Gastroesophageal sphincter (tissue), 3 donors: ENCODE results near the gene HAO1.

ENCODE experiments used
- EP300 ChIP-seq: sonication (generic); formaldehyde crosslinking; IDR thresholded peaks from one replicate; pipeline ENCODE4 v1.6.1; 2017; ENCODE audit warnings: antibody characterized with exemption, mild to moderate bottlenecking
- POLR2A ChIP-seq, 2 donors: fragments of 450-650 bp; IDR thresholded peaks; one replicate each; pipeline ENCODE4 v1.6.1; 2017; ENCODE audit warnings: antibody characterized with exemption in 2 of 2, mild to moderate bottlenecking in 2 of 2, moderate library complexity in 1 of 2
- POLR2AphosphoS5 ChIP-seq: sonication (generic); formaldehyde crosslinking; IDR thresholded peaks from one replicate; pipeline ENCODE4 v1.6.1; 2017; ENCODE audit warnings: antibody characterized with exemption
- TF ChIP-seq, protein P1 (sequence below), 4 experiments: fragments of 200-600 bp in 2 of 4; fragments of 450-650 bp in 2 of 4; sonication (generic) in 1 of 4; IDR thresholded peaks; one replicate each; pipeline ENCODE4 v1.5.1; 2017 to 2019; ENCODE audit warnings: antibody characterized with exemption in 4 of 4, mild to moderate bottlenecking in 2 of 4, moderate library complexity in 2 of 4

DNA sequence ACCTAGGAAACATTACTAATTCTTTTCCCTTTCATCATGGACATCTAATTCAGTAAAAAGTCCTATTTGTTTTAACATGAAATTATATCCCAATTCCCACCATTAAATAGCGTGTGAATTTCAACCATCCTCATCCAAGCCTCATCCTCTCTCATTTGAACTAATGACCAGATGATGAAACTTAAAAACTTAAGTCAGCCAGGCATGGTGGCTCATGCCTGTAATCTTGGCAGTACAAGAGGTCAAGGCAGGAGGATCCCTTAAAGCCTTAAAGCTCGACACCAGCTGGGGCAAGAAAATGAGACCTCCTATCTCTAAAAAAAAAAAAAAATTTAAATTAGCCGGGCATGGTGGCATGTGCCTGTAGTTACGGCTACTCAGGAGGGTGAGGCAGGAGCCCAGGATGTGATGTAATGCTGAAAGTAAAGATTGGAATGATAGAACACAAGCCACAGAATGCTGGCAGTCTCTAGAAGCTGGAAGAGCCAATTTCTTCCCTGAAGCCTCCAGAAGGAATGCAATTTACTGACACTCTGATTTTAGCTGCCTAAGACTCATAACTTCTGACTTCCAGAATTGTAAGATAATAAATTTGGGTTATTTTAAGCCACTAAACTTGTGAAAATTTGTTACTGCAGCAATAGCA, 27.1 kb upstream of the HAO1 start:
- TF ChIP-seq, protein P1, sequence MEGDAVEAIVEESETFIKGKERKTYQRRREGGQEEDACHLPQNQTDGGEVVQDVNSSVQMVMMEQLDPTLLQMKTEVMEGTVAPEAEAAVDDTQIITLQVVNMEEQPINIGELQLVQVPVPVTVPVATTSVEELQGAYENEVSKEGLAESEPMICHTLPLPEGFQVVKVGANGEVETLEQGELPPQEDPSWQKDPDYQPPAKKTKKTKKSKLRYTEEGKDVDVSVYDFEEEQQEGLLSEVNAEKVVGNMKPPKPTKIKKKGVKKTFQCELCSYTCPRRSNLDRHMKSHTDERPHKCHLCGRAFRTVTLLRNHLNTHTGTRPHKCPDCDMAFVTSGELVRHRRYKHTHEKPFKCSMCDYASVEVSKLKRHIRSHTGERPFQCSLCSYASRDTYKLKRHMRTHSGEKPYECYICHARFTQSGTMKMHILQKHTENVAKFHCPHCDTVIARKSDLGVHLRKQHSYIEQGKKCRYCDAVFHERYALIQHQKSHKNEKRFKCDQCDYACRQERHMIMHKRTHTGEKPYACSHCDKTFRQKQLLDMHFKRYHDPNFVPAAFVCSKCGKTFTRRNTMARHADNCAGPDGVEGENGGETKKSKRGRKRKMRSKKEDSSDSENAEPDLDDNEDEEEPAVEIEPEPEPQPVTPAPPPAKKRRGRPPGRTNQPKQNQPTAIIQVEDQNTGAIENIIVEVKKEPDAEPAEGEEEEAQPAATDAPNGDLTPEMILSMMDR (IDR thresholded peaks at IDR 0.05), result no peak
- TF ChIP-seq EP300 (no peak), POLR2A (IDR thresholded peaks at IDR 0.05) (no peak), POLR2AphosphoS5 (no peak)
